ENCODE measurements around the gene TRAPPC2B.

Gene TRAPPC2B

GRCh38 chr19:57334191-57334590, 29.2 kb upstream of the TRAPPC2B start:
- no peak overlapping the region for H3K4me3 ChIP-seq (replicated peaks; ENCODE audit: insufficient read depth, low read length)
- TF ChIP-seq SPI1 (IDR thresholded peaks at IDR 0.05; ENCODE audit: borderline replicate concordance, low read depth), result no peak
- TF ChIP-seq POLR2AphosphoS5 (IDR thresholded peaks at IDR 0.05; ENCODE audit: low read depth), result no peak
- no peak for TF ChIP-seq CTCF (IDR thresholded peaks at IDR 0.05; ENCODE audit: insufficient read depth, low read length)
- DNase-seq (ENCODE audit: low read depth in 1 of 2, low spot score in 1 of 2), result no peak
- H3K27ac ChIP-seq (replicated peaks), result no peak overlapping the region
- H3K27me3 ChIP-seq (ENCODE audit: insufficient read depth, poor library complexity, severe bottlenecking), result no peaks in the 10 kb centered on the region

- no peak overlapping the region for H3K4me3 ChIP-seq (replicated peaks; ENCODE audit: insufficient read depth, low read length)
- TF ChIP-seq GABPA (IDR thresholded peaks at IDR 0.05; ENCODE audit: low read depth) (no peak), REST (IDR thresholded peaks at IDR 0.05; ENCODE audit: insufficient replicate concordance, low read depth) (no peak), CTCF (IDR thresholded peaks at IDR 0.05; ENCODE audit: insufficient read depth, low read length) (no peak), SPI1 (IDR thresholded peaks at IDR 0.05; ENCODE audit: borderline replicate concordance, low read depth) (no peak), POLR2AphosphoS5 (IDR thresholded peaks at IDR 0.05; ENCODE audit: low read depth) (no peak)
- H3K27ac ChIP-seq (replicated peaks), result no peak overlapping the region
- no peaks in the 10 kb centered on the region for H3K27me3 ChIP-seq (ENCODE audit: insufficient read depth, poor library complexity, severe bottlenecking)
- DNase-seq (ENCODE audit: low read depth in 1 of 2, low spot score in 1 of 2), result no peak
Observed at GRCh38 chr19:57338877-57339276, 24.5 kb upstream of the TRAPPC2B start.

- TF ChIP-seq POLR2AphosphoS5 (IDR thresholded peaks at IDR 0.05; ENCODE audit: low read depth) (no peak), REST (IDR thresholded peaks at IDR 0.05; ENCODE audit: insufficient replicate concordance, low read depth) (no peak), SPI1 (IDR thresholded peaks at IDR 0.05; ENCODE audit: borderline replicate concordance, low read depth) (no peak), CTCF (IDR thresholded peaks at IDR 0.05; ENCODE audit: insufficient read depth, low read length) (no peak), GABPA (IDR thresholded peaks at IDR 0.05; ENCODE audit: low read depth) (no peak)
- DNase-seq (ENCODE audit: low read depth in 1 of 2, low spot score in 1 of 2), result no peak
- H3K27ac ChIP-seq (replicated peaks), result no peak overlapping the region
- no peaks in the 10 kb centered on the region for H3K27me3 ChIP-seq (ENCODE audit: insufficient read depth, poor library complexity, severe bottlenecking)
- H3K4me3 ChIP-seq (replicated peaks; ENCODE audit: insufficient read depth, low read length), result no peak overlapping the region
Observed at GRCh38 chr19:57342582-57342981, 20.8 kb upstream of the TRAPPC2B start.

- no peak for DNase-seq (ENCODE audit: low read depth in 1 of 2, low spot score in 1 of 2)
- Histone ChIP-seq H3K4me3 (replicated peaks; ENCODE audit: insufficient read depth, low read length) (no peak overlapping the region), H3K27ac (replicated peaks) (no peak overlapping the region), H3K27me3 (ENCODE audit: insufficient read depth, poor library complexity, severe bottlenecking) (no peaks in the 10 kb centered on the region)
- TF ChIP-seq GABPA (IDR thresholded peaks at IDR 0.05; ENCODE audit: low read depth) (no peak), SPI1 (IDR thresholded peaks at IDR 0.05; ENCODE audit: borderline replicate concordance, low read depth) (no peak), CTCF (IDR thresholded peaks at IDR 0.05; ENCODE audit: insufficient read depth, low read length) (no peak), POLR2AphosphoS5 (IDR thresholded peaks at IDR 0.05; ENCODE audit: low read depth) (no peak), REST (IDR thresholded peaks at IDR 0.05; ENCODE audit: insufficient replicate concordance, low read depth) (no peak)
Observed at GRCh38 chr19:57348136-57348535, 15.2 kb upstream of the TRAPPC2B start.

Measured in HL-60 (cell line).